HG03066 (cell line): ENCODE measurements around the gene MTMR2.
"Not testable (repeated sequence)": the region's sequence is repeated elsewhere in the genome, so short reads cannot be mapped to it uniquely, and the experiment has no call there.

Experiments used
- ATAC-seq: cut with Tn5 transposase; IDR thresholded peaks from one replicate; pipeline ENCODE4 v1.9.1; 2021; ENCODE audit warnings: low read depth; ENCODE audit not compliant: unreplicated experiment

The MTMR2 gene

DNA sequence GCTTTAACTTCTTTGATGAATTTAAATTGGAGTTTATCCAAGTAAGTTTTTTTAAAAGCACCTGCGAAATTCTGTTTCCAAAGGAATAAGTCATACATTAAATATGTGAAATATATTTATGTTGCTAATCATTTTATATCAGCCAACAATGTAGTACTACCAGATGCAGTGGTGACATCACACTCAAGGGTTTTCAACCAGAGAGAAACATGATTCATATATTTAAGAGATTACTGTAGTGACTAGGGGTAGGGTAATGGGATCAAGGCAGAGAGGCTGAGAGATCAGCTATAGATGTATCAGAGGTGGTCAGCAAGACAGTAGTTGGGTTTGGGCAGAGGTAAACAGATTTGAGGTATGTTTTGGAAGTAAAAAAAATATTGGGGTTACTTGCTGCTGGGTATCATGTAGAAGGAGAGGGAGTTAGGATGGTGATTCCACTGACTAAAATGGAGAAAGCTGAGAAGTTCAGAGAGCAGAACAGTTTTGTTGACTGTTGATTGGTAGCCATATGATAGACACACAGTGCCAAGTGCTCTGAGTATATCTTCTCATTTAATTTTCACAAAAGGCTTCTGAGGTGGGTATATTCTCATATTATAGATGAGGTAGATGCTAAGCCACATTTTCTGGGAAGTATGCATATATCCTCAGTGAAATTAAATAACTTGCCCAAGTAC lies 94.2 kb downstream of the MTMR2 start:
- ATAC-seq = no peak

DNA sequence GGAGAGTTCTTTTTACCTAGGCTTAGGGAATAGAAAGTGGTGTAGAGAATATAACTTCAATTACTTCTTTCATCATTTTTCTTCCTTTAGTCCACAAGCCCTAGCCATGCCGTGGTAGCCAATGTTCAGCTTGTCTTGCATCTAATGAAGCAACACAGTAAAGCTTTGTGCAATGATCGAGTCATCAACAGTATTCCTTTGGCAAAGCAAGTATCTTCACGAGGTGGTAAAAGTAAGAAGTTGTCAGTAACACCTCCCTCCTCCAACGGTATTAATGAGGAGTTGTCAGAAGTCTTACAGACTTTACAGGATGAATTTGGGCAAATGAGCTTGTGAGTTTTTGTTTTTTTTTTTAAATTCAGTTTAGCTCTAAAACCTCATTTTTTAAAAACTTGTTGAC lies 96.2 kb downstream of the MTMR2 start:
- no peak for ATAC-seq

DNA sequence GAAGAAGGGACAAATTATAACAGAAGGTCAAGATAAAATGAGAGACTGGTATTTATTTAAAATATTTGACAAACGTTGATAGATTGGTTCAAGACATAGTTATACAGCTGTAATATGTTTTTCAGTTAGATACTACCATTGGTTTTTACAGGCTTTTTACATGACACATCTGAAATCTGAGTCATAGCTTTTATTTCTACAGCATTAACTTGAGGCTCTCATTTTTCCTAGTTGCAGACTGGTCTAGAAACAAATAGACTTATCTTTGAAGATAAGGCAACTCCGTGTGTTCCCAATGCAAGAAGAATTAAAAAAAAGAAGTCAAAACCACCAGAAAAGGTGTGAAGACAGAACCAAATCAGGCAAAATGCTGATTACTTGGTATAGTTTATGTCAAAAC lies 102.3 kb downstream of the MTMR2 start:
- no peak for ATAC-seq

DNA sequence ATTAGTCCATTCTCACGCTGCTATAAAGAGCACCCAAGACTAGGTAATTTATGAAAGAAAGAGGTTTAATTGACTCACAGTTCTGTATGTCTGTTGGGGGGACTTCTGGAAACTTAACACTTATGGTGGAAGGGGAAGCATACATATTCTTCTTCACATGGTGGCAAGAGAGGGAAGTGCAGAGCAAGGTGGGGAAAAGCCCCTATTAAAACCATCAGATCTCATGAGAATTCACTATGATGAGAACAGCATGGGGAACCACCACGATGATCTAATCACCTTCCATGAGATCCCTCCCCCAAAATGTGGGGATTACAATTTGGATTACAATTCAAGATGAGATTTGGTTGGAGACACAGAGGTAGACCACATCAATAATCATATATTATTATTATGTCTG lies 107.9 kb downstream of the MTMR2 start:
- no peak for ATAC-seq

DNA sequence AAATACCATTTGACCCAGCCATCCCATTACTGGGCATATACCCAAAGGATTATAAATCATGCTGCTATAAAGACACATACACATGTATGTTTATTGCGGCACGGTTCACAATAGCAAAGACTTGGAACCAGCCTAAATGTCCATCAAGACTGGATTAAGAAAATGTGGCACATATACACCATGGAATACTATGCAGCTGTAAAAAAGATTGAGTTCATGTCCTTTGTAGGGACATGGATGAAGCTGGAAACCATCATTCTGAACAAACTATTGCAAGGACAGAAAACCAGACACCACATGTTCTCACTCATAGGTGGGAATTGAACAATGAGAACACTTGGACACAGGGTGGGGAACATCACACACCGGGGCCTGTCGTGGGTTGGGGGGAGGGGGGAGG lies 112.9 kb downstream of the MTMR2 start:
- not testable (repeated sequence) for ATAC-seq

DNA sequence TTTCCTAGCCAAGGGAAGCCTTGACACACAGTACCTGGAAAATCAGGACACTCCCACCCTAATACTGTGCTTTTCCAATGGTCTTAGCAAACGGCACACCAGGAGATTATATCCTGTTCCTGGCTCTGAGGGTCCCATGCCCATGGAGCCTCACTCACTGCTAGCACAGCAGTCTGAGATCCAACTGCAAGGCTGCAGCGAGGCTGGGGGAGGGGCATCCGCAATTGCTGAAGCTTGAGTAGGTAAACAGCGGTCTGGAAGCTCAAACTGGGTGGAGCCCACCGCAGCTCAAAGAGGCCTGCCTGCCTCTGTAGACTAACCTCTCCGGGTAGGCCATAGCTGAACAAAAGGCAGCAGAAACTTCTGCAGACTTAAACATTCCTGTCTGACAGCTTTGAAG lies 117.4 kb downstream of the MTMR2 start:
- ATAC-seq = not testable (repeated sequence)

DNA sequence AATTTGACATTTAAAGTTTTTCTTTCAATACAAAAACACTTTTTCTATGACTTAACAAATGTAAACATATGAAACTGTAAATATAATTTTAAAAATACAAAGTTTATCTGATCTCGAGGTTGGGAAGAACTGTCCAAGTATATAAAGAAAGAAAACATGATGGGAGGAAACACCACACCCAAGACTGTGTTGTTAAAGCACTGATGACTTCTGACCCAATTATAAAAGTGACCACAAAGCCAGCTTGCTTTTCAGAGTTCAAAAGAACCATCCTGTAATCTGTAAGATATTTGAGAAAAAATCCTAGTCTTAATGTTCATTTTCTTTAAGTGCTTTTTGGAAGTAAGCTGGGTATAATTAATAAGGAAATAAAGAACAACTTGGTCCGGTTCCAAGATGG lies 118.0 kb downstream of the MTMR2 start:
- no peak for ATAC-seq

DNA sequence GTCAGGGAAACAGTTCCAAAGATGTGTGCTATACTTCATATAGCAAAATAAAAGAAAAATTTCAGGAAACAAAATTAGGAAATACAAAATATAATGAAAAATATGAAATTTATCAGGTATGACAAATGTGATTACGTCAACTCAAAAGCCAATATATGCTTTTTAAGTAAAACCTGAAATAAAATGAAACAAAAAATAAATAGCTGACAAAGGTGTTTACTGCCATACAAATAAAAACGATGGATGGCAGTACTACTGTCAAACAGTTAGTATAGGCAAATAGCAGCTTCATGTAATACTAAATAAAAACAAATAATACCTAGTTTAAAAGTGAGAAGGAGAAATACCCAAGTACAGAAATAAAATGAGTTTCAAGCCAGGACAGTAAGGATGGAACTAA lies 119.9 kb downstream of the MTMR2 start:
- ATAC-seq = no peak

DNA sequence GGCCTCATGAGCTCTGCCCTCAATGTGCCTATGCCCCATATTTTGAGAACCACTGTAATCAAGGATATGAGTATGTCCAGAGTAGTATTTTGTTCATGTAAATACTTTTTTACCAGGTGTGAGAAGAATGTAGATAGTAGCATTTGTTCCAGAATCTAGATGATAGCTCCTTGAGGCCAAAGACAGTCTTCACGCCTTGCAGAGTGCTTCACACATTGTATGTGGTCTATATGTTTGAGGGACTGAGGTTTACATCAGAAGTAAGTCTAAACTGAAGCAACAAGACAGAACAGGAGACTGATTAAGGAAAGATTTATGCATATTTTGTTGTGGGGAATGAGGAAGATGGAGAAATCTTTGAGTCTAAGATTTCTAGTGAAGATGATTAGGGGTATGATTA lies 121.1 kb downstream of the MTMR2 start:
- ATAC-seq = no peak

DNA sequence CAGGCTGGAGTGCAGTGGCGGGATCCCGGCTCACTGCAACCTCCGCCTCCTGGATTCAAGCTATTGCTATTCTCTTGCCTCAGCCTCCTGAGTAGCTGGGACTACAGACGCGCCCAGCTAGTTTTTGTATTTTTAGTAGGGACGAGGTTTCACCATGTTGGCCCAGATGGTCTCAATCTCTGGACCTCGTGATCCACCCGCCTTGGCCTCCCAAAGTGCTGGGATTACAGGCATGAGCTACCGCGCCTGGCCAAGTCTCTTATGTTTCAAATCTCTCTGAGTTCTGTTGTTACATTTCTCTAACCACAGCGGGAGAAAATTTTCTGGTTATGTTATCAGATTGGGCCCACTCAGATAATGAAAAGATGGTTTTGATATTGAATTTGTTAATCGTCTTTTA lies 123.5 kb downstream of the MTMR2 start:
- ATAC-seq = no peak

DNA sequence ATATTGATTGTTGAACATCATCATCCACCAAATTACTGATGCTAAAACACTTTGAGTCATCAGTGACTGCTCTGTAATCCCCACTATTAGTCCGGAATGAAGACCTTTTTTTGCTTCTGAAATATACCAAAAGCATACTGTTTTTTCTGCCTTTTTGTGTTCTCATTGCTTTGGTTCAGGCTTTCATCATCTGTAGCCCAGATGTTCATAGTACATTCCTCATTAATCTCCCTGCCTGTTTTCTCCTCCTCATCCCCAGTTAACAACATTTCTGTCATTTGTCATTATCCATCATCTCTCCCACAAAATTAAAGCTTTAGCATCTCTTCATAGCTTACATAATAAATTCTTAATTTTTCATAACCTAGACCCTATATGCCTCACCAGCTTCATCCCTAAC lies 124.4 kb downstream of the MTMR2 start:
- ATAC-seq = no peak

DNA sequence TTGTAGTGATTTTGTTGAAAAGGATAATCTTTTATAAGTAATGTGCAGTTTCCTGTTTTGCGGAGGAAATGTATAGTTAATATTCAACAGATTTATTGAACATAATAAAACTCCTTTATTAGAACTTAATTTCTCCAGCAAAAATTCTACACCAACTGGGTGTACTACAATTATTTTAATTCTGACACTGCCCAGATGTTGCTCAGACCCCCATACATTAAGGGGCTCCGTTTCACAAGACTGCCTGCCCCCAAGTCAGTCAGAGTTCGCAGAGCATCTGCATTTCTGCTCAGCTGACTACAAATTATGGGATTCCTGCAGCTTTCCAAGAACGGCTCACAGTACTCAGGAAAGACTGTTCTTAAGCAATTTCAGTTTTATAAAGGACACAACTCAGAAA lies 127.4 kb downstream of the MTMR2 start:
- no peak for ATAC-seq

DNA sequence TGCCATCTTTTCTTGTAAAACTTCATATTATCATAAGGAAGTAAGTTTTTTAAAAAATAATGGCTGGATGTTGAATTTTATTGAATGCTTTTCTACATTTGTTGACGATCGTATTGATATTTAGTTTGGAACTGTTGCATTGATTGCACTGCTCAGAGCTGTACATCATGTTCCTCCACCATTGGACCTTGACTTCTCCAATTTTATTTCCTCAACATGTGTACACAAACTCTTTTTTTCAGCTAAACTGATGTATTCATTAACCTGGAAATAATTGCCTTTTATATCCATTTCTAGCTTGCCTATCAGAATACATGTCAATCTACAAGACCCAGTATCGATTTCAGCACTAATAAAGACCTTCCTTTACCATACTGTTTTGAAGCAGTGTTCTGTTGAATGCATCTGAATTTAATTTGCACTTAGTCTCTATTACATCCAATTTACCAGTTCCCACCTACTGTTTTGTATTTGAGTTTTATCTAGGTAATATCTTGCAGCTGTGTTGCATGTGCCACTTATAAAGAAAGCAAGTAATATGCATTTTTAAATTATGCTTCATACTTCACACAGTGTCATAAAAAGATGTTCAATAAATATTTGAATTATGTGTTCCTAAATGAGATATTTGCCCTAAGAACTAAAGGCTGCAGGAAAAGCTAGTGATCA lies 128.1 kb downstream of the MTMR2 start:
- no peak for ATAC-seq

DNA sequence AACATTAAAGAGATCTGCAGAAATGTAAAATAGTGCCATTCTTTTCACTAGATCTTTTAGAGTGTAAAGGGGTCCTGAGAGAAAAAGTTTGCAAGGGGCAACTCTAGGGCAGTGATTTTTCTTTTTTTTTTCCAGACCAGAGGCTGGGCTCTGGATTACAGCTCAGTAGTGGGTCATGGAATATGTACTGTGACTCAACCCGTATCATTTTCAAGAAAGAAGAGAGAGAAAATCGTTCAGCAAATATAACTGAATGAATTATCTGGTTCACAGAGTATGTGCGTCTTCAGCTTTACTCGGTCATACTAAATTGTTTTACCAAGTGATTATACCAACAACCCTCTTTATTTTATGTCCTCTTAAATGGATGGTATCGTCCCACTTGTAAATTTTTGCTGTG lies 129.8 kb downstream of the MTMR2 start:
- ATAC-seq = no peak

DNA sequence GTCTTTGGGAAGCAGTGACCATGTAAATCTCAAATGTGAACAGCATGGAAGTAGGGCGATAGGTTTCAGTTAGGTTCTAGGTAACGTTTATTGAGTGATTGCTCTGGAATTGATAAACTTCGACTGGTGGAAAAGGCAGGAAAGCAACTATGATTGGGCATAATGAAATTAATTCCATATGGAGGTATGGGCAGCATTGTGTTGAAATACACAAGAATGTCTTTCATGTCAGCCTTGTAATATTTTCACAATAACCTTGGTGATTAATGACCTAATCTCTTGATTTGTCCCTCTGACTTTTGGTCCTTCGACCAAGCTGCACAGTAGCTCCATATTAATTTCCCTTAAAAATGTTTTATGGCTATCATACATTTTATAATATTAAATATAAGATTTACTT lies 130.8 kb downstream of the MTMR2 start:
- no peak for ATAC-seq

DNA sequence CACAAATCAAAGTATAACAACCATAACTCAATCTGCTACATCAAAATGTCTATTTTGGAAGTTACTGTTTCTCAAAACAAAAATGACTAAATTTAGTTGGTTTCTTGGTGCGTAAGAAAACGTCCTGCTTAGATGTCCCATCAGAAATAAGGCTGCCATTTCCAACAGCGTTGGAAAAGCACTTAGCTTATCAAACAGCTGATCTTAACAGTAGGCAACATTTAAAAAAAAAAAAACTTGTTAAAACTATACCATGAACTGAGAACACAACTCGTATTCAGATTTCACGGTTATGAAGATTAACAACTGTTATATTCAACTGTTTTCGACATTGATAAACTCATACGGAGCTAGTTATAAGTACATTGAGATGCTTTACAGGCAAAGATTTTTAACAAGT lies 131.2 kb downstream of the MTMR2 start:
- no peak for ATAC-seq

DNA sequence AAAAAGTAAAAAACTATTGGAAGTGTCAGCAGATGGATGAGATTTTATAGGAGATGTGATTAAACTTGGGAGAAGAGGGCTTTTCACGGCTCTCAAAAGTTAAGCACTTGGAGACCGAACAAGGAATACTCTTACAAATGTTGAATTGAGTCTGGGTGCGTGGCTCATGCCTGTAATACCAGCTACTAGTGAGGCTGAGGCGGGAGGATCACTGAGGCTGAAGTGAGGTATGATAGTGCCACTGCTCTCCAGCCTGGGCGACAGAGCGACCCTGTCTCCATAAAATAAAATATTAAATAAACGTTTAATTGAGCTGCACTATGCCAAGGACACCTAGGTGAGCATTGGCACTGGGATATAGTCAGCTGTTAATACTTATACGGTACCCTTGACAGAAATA lies 131.7 kb downstream of the MTMR2 start:
- ATAC-seq = no peak

DNA sequence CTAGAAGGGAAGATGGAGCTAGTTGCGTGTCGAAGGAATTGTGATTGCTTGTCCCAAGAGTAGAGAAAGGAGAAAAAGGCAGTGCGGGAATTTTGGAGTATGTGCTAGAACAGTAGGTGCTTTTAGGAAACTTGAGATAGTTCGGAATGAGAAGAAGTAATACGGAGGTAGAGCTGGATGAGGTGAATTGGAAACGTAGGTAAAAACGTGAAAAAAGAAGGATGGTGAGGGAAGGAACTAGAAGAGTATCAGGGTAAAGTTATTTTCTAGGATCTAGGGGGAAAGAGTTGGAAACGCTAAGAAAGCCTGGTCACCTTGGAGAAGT lies 132.2 kb downstream of the MTMR2 start:
- no peak for ATAC-seq

DNA sequence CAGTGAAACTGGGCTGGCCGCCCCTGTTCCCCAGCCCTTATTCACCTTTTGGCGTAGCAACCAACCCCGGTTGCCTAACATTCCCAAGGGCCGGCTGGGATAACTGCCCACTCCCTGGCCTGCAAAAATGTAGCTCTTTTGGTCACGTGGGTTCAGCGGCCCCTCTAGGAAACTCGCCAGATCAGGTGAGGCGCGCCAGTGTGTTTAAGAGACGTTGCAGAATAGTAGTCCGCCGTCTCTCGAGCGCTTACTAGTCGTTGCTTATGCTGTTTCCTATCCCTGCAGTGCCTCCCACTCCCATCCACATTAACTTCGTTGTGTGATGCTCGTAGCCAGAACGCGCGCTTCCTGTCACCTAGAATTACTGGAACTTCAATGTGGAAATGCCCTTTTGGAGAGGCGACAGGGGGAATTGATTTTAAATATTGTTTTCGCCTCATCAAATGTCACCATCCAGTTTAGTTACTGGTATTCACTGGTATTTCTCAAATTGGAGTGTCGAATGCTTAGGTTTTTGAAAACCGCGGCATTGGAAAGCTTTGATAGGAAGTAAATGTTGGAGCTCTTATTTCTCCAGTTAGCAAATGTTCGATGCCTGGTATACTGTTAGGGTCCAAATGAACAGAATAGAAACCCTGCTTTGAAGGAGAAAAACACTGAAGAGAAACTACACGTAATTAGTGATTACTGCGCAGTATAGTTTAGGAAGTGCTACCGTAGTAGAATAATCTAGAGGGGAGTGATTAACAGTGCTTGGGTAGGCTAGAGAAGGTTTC lies 132.8 kb downstream of the MTMR2 start:
- ATAC-seq = peak; percentile 7

DNA sequence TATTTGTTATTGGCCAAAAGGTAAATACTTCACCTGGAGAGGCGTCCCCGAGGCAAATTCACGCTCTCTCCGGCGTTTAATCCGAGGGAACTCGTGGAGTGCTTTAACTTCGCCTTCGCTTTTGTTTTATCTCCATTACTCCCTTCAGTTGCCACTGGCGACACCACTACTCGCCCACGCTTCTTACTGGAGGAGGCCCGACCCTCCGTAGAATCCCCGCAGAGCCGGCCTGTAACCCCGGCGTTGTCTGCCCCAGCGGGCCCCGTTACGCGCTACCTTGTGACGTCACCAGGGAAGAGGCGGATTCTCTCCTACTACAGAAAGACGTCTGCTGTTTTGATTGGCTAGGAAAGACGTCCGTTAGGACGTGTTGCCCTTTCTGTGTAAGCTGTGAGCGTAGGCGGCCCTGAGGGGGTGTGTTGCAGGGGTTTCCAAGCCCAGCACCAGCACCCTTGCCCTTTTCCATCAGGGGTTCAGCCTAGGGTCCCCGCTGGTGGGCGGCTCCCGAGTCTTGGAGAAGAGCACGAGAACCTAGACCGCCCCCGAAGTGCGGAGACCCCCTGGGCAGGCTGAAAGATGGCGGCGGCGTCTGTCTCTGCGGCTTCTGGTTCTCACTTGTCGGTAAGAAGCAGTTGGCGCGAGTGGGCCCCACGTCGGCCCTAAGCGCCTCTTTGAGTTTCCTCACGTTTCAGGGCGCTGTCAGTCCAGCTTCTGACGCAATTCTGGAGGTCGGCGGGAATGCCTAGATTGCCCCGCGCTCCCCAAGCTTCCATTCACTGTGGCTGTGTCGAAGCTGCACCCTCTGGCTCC lies 133.6 kb downstream of the MTMR2 start, which contains the start of gene CEP57:
CEP57 (plus strand) TSS at position 376 of the 810 bp plus-strand sequence; CDS start at position 577, 201 bp downstream.
- peak; percentile 65 for ATAC-seq

DNA sequence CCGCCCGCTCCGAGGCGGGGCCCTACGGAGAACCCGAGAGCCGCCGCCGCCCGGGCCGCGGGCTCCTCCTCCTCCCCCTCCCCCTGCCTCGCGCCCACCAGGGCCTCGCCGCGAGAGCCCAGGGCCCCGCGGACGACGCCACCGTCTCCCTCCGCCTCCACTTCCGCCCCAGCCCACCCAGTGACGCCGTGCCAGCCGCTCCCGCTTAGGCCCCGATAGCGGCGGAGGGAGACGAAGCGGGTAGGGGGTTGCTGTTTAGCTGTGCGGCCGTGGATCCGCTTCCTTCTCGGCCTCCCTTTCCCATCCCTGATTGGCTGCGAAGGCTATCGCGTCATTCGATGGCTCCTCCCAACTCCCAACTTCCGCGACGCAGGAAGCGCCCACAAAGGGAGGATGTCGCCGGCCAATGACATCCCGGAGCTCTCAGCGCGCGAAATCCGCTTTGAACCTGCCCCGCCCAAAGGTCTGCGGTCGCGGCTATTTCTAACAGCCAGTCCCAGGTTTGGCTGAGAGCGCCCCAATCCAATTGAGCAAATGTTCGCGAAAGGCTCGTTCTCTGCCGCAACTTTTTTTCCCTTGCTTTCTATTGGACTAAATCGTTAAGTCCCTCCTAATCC lies 134.3 kb downstream of the MTMR2 start, which contains the start of gene FAM76B:
FAM76B (minus strand) TSS at position 277 of the 617 bp plus-strand sequence. CDS start 304 bp downstream, outside the sequence.
- peak; percentile 64 for ATAC-seq
